Stimulated activated CD4-positive, alpha-beta T cell treated with anti-CD3 and anti-CD28 coated beads, TNF-alpha, amount 100 ng/mL, for 24 hours (primary cell): ENCODE data around the gene ARL6IP6.

Experiments used
- DNase-seq, 3 experiments: peaks; one replicate each; pipeline ENCODE4 v3.0.0-alpha.2; 2020; ENCODE audit warnings: low read depth in 3 of 3

ARL6IP6 gene

DNA sequence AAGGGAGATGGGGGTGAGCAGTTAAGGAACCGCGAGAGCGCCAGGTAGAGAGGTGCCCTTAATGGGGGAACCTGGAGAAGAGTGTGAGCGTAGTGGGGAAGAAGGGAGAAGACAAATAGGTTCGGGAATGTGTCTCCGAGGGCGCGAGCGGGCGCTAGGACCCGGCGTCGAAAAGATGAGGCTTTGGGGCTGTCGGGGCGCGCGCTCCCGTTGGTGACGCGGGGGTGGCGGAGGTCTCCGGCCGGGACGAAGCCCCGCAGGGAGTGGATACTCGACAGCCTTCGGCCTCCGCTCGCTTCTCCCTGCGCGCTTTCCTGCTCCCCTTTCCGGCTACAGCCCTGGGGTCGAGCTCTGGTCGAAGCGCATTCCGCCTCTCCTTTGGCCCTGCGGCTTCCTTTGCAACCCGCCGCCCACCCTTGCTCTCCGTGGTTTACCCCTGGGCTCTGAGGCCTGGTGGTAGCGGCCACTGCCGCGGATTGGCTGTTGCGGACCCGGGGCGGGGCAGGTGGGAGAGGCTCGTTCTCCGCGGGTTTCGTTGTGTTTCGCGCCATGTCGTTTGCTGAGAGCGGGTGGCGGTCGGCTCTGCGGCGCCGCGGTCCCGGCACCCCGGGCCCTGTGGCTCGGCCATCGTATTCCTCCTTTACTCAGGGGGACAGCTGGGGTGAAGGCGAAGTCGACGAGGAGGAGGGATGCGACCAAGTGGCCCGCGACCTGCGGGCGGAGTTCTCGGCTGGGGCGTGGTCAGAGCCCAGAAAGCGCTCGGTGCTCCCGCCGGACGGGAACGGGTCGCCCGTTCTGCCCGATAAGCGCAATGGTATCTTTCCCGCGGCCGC lies at the start of gene ARL6IP6:
ARL6IP6 (plus strand) TSS at position 545 of the 833 bp plus-strand sequence; CDS start at position 550, 5 bp downstream.
- DNase-seq: peak; percentile 85 to 91 (median 90)

DNA sequence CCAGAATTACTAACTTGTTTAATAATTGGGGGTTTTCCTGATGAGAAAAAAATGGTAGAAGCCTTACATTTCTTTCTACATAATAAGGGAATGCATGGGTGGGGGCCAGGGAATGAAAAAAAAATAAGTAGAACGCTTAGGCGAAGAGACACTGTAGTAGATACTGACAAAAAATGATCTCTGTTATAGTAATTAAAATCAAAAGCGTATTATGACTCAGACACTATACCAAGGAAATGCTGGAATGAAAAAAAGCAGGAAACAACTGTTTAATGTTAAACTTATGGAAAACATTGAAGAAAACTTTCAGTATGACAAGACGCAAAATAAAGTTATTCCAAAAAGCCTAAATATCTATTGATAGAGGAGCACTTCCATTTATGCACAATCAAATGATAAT lies 44.1 kb upstream of the ARL6IP6 start:
- no peak for DNase-seq

DNA sequence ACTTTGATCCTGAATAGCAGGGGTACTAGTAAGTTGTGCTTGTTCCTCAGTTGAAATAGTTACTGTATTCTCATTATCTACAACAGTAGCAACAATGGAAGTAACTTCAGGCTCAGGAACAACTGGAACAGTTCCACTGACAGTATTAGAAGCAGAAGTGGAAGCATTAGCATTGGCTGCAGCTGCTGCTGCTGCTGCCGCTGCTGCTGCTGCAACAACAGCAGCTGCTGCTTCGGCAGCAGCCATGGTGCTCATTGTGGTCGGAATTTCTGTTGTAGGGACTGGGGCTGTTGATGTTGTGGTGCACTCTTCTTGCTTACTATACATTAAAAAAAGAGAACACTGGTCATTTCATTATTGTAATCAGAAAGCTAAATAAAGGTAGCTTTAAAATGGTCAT lies 42.0 kb upstream of the ARL6IP6 start:
- no peak for DNase-seq

DNA sequence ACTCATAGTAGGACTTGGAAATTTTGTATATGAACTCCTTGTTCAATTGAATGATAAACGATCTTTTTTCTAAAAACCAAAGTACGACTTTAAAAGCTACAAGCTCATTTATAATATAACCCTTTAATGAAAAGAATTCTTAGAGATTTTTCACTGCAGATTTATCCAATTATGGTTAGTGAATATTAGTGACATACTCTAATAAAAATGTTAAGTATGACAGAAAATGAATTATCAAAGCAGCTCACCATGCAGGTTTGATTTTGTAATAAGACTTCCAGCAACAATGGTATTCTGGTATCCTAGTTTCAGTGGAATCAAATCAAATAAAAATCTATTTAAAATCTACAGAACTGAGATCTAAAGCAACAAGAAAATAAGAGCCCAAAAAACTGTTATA lies 39.6 kb upstream of the ARL6IP6 start:
- DNase-seq: no peak

DNA sequence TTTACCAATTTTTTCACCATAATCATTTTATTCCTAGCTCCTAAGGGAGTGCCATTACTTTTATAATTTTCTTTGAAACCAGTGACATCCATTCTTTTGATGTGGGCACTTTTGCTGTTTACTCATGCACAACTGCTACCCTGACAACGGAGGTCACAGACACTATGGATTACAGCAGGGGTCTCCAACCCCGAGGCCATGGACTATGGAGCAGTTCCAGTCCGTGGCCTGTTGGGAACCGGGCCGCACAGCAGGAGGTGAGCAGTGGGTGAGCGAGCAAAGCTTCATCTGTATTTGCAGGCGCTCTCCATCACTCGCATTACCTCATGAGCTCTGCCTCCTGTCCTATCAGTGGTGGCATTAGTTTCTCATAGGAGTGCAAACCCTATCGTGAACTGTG lies 35.8 kb upstream of the ARL6IP6 start:
- DNase-seq: no peak

DNA sequence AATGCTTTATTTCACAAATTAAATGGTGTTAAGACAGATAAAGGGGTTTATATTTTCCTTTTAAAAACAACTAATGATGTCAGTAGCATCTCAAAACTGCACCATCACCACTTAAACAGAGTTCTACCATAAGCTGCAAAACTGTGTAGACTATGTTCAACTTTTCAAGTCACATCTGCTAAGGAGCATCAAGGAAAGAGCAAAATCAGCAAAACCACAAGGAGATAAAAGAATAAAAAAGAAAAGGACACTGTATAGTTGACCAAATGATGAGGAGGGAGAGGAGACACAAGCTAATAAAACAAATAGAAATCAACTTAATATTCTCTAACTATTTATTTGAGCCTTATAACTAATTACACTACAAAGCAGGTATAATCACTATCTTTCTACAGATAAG lies 35.0 kb upstream of the ARL6IP6 start:
- no peak for DNase-seq

DNA sequence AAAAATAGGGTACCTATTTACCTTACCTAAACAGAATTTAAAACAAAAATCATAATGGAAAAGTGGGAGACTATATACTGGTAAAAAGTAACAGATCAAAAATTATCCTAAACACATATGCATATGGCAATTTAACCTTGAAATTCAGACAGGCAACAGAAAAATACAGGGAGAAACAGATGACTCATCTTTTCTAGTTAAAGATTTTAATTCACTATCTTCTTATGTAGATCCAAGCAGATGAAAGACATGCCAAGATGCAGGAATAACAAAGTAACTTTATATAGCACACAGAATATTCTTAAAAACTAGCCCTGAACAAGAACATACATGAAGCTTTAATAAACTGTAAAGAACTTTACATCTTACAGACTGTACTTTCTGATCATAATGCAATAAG lies 32.1 kb upstream of the ARL6IP6 start:
- DNase-seq: no peak

DNA sequence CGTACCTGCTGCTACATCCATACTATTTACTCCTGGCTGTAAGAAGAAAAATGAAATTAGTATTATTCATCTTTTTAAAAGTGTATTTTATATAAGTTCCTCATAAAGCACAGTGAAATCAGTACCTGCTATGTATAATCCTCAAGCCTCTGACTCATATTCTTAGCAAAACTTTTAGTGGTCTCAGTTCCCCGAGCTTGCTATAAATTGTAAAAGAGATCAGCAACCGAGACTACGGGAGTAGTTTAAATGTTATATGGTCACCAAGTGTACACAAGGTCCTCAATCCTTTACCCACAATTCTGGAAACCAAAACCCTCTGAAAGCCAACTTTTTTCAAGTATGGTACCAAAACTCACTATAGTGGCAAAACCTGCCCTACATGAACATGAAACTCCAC lies 25.4 kb upstream of the ARL6IP6 start:
- DNase-seq: no peak

DNA sequence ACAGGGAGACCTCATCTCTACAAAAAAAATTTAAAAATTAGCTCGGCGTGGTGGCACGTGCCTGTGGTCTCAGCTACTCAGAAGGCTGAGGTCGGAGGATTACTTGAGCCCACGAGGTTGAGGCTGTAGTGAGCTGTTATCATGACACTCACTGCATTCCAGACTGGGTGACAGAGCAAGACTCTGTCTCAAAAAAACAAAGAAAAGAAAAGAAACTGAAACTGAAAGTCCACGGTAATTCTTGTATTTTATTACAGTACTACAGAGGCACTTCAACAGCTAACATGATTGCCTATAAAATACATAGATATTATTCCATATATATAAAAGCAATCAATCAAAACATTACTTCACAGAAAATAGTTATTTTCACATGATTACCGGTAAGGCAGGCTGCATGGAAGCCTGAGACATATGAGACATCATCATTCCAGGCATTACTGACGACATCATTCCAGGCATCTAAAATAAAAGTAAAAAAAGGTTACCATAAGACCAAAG lies 24.2 kb upstream of the ARL6IP6 start:
- DNase-seq: peak in 1 of 3 experiments; percentile 9

DNA sequence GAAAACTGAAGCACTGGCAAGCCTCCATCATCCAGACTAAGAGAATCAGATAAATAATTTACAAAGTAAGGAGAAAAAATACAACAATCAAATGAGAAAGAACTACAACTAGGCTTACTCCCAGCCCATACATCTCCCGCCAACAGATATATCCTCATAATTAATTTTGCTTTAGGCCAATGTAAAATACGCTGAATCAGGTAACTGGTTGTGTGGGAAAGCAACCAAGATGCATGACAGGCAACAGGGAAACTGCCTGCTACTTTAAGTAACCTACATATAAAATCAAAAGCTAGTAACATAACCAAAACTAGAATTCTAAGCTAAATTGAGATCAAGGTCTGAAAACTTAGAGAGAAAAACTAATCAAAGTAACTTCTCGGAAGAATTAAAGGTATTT lies 22.7 kb upstream of the ARL6IP6 start:
- DNase-seq: no peak

DNA sequence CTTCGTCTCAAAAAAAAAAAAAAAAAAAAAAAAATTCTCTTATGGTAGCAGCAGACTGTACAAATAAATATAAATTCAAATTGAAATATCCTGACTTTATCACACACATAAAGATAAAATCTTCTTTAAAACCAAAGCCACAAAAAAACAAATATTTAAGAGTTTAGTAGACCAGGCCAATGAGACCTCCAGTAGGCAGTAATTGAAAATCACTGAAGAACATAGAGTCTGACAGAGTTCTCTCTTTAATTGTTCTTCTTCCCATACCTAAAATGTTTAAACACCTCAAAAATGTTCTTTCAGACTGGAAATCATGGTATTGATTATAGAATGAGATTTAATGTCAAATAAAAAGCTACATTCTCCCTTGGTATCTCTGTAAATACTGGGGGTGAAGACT lies 21.9 kb upstream of the ARL6IP6 start:
- no peak for DNase-seq

DNA sequence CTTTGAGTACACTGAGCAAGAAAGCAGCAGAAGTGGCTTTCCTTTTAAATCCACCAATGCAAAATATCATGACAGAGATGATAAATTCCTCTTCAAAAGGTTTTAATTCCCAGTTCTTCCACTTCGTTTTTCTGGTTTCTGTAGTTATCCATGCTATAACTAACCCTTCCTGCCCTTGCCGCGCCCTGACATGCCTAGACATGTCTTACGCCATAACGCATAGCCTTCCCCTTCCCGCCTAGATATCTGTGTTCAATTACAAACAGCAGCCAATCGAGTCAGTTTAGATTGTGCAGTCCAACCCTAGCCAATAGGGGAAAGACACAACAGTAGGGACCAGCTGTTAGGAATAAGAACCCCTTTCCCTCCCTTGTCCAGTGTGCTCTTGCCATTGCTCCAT lies 17.2 kb upstream of the ARL6IP6 start:
- DNase-seq: no peak

DNA sequence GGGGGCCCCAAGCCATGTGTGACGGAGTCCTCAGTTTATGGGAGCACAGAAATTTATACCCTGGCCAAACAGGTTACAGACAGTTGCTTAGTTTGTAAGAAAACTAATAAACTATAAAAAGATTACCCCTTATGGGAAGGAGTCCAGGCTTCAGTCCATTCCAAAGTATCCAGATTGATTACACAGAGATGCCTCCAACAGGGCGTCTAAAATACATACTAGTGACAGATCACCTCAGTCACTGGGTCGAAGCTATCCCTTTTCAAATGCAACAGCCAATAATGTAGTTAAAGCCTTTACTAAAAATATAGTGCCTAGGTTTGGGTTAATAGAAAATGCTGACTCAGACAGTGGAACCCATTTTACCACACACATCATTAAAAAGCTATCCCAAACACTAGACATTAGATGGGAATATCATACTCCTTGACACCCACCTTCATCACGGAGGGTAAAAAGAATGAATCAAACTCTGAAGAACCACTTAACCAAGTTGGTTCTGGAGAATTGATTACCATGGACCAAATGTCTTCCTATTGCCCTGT lies 11.9 kb upstream of the ARL6IP6 start:
- DNase-seq: no peak

DNA sequence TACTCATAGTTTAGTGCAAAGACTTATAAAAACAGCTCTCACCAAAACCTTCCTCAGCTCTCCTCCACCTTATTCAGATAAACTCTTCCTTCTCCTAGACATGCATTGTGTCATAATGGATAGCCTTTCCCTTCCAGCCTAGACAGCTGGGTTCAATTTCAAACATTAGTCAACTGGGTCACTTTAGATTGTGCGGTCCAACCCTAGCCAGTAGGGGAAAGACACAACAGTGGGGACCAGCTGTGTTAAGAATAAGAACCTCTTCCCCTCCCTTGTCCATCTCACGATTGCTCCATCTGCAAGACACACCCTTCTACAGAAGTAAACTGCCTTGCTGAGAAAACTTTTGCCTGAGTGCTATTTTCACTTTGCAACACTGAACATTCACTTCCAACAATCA lies 9.7 kb upstream of the ARL6IP6 start:
- no peak for DNase-seq

DNA sequence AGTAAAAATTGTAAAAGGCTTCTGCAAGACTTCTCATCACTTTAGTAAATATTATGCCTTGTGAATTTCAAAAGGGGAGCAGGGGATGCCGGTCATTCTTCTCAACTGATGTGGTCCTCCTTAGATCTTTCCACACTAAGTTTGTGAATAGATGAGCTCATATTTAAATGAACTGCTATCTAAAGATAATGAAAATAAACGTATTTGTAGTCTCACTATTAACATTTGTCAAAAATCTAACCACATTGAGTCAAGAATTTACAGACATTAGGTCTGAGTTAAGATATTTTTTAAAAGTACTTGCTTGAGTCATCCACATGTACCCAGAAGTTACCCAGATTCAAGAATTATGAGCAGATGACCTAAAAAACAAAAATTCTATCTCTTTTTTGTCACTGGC lies 7.7 kb upstream of the ARL6IP6 start:
- DNase-seq: no peak

DNA sequence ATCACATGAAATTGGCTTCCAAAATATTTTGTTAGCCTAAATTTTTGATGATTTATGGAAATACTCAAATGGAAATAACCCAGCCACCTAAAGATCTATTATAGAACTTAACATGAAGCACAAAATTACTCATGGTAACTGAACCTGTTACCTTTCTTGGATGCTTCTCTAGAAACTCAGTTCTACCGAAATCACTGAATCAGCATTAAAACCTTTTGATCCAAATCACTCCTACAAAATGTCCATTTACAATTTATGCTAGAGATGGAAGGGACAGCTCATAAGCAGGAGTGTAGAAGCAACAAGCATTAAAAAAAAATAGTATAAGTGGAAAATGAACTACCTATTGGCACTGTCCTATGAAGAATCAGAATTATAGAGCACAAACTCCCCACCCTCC lies 3.3 kb upstream of the ARL6IP6 start:
- DNase-seq: no peak

DNA sequence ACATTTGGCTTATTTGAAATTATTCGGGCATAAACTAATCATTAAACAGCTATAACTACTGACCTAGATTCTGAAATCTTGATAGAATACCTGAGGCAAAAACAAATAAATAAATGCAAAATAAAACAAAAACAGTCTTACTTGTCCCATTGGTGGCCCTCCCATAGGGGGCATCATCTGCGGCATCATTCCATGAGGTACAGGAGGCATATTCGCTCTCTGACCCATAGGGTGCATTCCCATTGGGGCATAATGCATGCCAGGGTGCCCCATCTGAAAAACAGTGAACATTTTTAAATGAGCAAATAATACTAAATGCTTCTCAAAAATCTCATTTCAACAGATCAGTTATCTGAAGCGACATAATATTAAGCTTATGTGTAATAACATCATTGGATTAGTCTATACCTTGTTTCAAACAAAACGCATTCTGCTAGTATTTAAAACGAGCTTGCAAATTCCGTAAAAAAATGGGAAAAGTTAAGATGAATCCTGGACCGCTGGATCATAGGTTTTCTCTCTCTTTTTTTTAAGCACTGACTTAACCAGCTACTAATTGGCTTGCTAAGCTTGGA lies 2.5 kb upstream of the ARL6IP6 start:
- DNase-seq: peak in 1 of 3 experiments; percentile 5

DNA sequence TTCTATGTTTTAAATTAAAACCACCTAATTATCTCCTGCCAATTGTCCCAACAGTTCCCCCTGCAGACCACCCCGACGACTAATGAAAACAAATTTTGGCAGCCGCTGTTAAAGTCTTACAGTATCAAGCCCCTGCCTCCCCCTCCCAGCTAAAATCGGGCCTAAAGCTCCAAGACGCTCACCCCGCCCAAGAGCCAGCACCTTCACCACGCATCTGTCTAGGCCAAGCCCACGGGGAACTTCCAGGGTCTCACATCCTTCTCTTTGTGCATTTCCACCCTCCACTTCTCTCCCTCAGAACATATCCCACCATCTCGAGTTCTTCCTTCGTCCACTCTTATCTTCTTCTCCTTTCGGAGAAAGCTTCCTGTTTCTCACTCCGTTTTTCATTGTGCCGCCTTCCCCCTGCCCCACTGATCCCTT lies 1.6 kb upstream of the ARL6IP6 start:
- peak in 2 of 3 experiments; percentile 11 for DNase-seq

DNA sequence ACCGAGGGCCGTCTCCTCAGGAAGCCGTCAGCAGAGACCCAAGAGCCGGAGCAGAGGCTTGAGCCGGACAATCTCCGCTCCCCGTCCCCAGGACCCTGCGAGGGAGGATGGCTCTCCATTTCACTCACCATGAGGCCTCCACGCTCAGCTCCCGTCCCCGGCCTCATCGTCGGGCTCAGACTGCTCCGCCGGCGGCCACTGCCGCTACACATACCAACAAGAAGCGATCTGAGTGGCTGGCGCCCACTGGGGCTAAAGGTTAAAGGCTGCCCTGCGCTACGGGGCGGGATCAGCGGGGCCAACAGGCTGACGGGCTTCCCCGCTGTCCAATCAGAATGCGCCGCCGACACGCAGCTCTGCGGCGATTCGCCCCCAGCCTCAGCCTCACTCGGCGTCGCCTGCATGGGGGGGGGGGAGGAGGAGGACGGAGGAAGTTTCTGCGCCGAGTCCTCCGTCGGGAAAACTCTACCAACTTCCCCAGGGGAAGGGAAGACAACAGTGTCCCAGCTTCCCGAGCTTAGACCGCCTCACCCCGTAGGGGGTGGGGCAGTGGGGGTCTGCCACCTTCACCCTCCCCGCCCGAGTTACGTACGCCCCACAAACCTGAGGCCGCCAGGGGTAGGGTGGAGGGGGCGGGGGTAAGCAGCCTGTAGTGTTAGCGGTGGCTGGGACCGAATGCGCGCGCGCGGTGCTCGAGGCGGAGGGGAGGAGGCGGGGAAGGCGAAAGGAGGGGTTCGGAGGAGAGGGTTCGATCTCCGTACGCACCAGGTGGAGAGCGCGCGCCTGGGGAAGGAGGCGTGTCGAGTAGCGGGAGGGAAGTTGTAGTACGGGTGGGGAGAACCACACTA lies 968 bp upstream of the ARL6IP6 start, which contains the start of gene PRPF40A:
PRPF40A (minus strand) TSS at position 234 of the 848 bp plus-strand sequence; CDS start at position 212, 22 bp downstream.
- peak; percentile 97 to 99 (median 98) for DNase-seq

DNA sequence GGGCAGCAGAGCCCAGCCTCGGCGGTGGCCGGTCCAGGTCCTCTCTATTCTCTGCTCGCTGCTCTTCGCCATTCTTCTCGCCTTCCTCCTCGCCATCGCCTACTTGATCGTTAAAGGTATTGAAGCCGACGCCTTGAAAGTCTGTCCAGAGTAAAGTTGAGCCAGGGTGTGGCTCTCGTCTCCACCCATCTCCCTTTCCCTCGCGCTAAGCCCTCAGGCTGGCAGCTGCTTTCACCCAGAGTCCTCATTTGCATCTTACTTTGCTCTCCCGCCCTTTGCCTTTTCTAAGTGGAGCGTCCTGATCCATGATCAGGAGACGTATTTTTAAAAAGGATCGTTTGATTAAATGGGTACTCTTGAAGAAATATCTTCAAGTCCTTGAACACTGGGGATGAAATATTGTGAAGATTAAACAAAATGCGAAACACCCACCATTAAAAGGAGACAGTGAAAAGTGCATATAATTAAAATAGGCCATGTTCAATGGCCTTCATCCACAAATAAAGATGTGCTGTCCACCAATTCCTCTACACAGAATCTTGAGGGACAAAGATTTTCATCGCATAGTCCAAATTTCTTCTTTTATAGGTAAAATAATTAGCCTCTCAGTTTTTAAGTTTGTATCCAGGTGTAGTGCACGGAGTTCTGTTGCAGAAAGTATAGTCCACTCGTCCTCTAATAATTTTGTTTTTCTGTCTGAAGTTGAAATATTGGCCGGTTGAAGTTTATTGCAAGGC lies 657 bp downstream of the ARL6IP6 start:
- peak in 1 of 3 experiments; percentile 25 for DNase-seq

DNA sequence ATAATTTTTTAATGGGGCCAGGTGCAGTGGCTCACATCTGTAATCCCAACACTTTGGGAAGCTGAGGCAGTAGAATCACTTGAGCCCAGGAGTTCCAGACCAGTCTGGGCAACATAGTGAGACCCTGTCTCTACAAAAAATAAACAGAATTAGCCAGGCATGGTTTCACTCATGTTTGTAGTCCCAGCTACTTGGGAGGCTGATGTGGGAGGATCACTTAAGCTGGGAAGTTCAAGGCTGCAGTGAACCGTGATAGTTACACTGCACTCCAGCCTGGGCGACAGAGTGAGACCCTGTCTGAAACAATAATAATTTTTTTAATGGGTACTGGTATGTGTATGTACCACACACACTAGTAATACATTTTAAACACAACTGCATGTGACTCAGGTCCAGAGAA lies 2.4 kb downstream of the ARL6IP6 start:
- DNase-seq: no peak
